Measurements from ENCODE around the gene LYST. TPM values are rescaled to one million over a fixed set of nuclear protein-coding genes. Genes with fewer than 3 reads are reported as not detected.

The LYST gene
- total RNA-seq, 1 donor from 2014 or later, result 11.4 TPM

- H3K4me3 Mint-ChIP-seq (ENCODE audit: low read depth), result no peak overlapping the region
- DNase-seq (ENCODE audit: low spot score, unreplicated experiment), result no peak
- peaks cover 5% of the 10 kb centered on the region for H3K4me1 Mint-ChIP-seq (ENCODE audit: low read depth)
- no peaks in the 10 kb centered on the region for H3K27me3 Mint-ChIP-seq
- peaks cover 14% of the 10 kb centered on the region for H3K9me3 Mint-ChIP-seq (ENCODE audit: low read depth)
- no peak for TF ChIP-seq CTCF (IDR thresholded peaks at IDR 0.05; ENCODE audit: unreplicated experiment)
- peaks cover 17% of the 10 kb centered on the region for H3K36me3 Mint-ChIP-seq (ENCODE audit: insufficient read depth)
- H3K27ac Mint-ChIP-seq, result no peak overlapping the region
Measured at GRCh38 chr1:235679005-235679404, 187.7 kb downstream of the LYST start.

GRCh38 chr1:235675152-235675890 is 191.4 kb downstream of the LYST start:
- H3K36me3 Mint-ChIP-seq (ENCODE audit: insufficient read depth), result peaks cover 39% of the 10 kb centered on the region
- TF ChIP-seq CTCF (IDR thresholded peaks at IDR 0.05; ENCODE audit: unreplicated experiment), result no peak
- H3K9me3 Mint-ChIP-seq (ENCODE audit: low read depth), result peaks cover 39% of the 10 kb centered on the region
- no peak overlapping the region for H3K4me3 Mint-ChIP-seq (ENCODE audit: low read depth)
- peaks cover 2% of the 10 kb centered on the region for H3K4me1 Mint-ChIP-seq (ENCODE audit: low read depth)
- H3K27ac Mint-ChIP-seq, result peak overlapping the region; percentile 3
- no peak for DNase-seq (ENCODE audit: low spot score, unreplicated experiment)
- no peaks in the 10 kb centered on the region for H3K27me3 Mint-ChIP-seq

- TF ChIP-seq CTCF (IDR thresholded peaks at IDR 0.05; ENCODE audit: unreplicated experiment), result no peak
- H3K4me1 Mint-ChIP-seq (ENCODE audit: low read depth), result no peaks in the 10 kb centered on the region
- peaks cover 46% of the 10 kb centered on the region for H3K36me3 Mint-ChIP-seq (ENCODE audit: insufficient read depth)
- H3K9me3 Mint-ChIP-seq (ENCODE audit: low read depth), result peaks cover 46% of the 10 kb centered on the region
- no peak overlapping the region for H3K4me3 Mint-ChIP-seq (ENCODE audit: low read depth)
- DNase-seq (ENCODE audit: low spot score, unreplicated experiment), result no peak
- no peak overlapping the region for H3K27ac Mint-ChIP-seq
- no peaks in the 10 kb centered on the region for H3K27me3 Mint-ChIP-seq
Measured at GRCh38 chr1:235673981-235674380, 192.7 kb downstream of the LYST start.

GRCh38 chr1:235671992-235672391 is 194.7 kb downstream of the LYST start:
- no peak overlapping the region for H3K4me3 Mint-ChIP-seq (ENCODE audit: low read depth)
- H3K27ac Mint-ChIP-seq, result no peak overlapping the region
- H3K4me1 Mint-ChIP-seq (ENCODE audit: low read depth), result no peaks in the 10 kb centered on the region
- H3K9me3 Mint-ChIP-seq (ENCODE audit: low read depth), result peaks cover 46% of the 10 kb centered on the region
- peaks cover 46% of the 10 kb centered on the region for H3K36me3 Mint-ChIP-seq (ENCODE audit: insufficient read depth)
- TF ChIP-seq CTCF (IDR thresholded peaks at IDR 0.05; ENCODE audit: unreplicated experiment), result no peak
- no peak for DNase-seq (ENCODE audit: low spot score, unreplicated experiment)
- no peaks in the 10 kb centered on the region for H3K27me3 Mint-ChIP-seq

GRCh38 chr1:235670157-235670776 is 196.4 kb downstream of the LYST start:
- Mint-ChIP-seq H3K27me3 (no peaks in the 10 kb centered on the region), H3K4me1 (ENCODE audit: low read depth) (no peaks in the 10 kb centered on the region), H3K4me3 (ENCODE audit: low read depth) (peak overlapping the region; percentile 17), H3K9me3 (ENCODE audit: low read depth) (peaks cover 40% of the 10 kb centered on the region), H3K27ac (no peak overlapping the region), H3K36me3 (ENCODE audit: insufficient read depth) (peaks cover 37% of the 10 kb centered on the region)
- TF ChIP-seq CTCF (IDR thresholded peaks at IDR 0.05; ENCODE audit: unreplicated experiment), result no peak
- DNase-seq (ENCODE audit: low spot score, unreplicated experiment), result no peak

Data from progenitor cell of endocrine pancreas (in vitro differentiated cells).